Thoracic aorta (tissue), 2 donors: ENCODE data around the gene TSPAN17. TPM values are rescaled to one million over a fixed set of nuclear protein-coding genes. Genes with fewer than 3 reads are reported as not detected.

Experiments used
- ATAC-seq: fragments of 150-250 bp; one replicate; pipeline ENCODE4 v1.8.0; 2017; ENCODE audit warnings: low read depth; ENCODE audit not compliant: insufficient number of reproducible peaks, low FRiP score
- DNase-seq: peaks from one replicate; pipeline ENCODE4 v3.0.0-alpha.2; 2020; ENCODE audit warnings: low spot score
- H3K27ac ChIP-seq, 2 donors: fragments of 200-600 bp; sonication (generic); 1 replicate in 1 of 2; 2 replicates in 1 of 2; pipeline ENCODE4 v1.5.1; 2016; ENCODE audit warnings: mild to moderate bottlenecking in 2 of 2, moderate library complexity in 2 of 2
- H3K27me3 ChIP-seq: fragments of 200-600 bp; sonication (generic); replicated peaks from 2 replicates; pipeline ENCODE4 v1.6.0; 2016; ENCODE audit warnings: mild to moderate bottlenecking; ENCODE audit not compliant: insufficient read depth
- H3K36me3 ChIP-seq: fragments of 200-600 bp; sonication (generic); one replicate; pipeline ENCODE4 v1.5.1; 2016
- H3K4me1 ChIP-seq, 2 donors: fragments of 200-600 bp; sonication (generic); 1 replicate in 1 of 2; 2 replicates in 1 of 2; pipeline versions ENCODE4 v1.5.1 to v1.6.0; 2016; ENCODE audit warnings: low read depth in 2 of 2, mild to moderate bottlenecking in 1 of 2; ENCODE audit not compliant: control insufficient read depth in 1 of 2
- H3K4me3 ChIP-seq: fragments of 200-600 bp; sonication (generic); 2 replicates; pipeline ENCODE4 v1.5.1; 2016; ENCODE audit warnings: mild to moderate bottlenecking
- H3K9me3 ChIP-seq: fragments of 200-600 bp; sonication (generic); 2 replicates; pipeline ENCODE4 v1.5.1; 2016
- total RNA-seq, 2 donors: library from RNA; depleted of rRNA; stranded (reverse); fragments of >200 nt; gene quantifications; one replicate each; pipeline versions ENCODE4 v1.1.0 to v1.2.3, GENCODE V29; 2016
- TF ChIP-seq, protein P1 (sequence below): fragments of 200-600 bp; sonication (generic); IDR thresholded peaks from one replicate; pipeline ENCODE4 v1.5.1; 2019; ENCODE audit warnings: antibody characterized with exemption

Gene TSPAN17
- total RNA-seq, 2 donors from 2014 or later = 20.6 to 25.0 TPM

DNA sequence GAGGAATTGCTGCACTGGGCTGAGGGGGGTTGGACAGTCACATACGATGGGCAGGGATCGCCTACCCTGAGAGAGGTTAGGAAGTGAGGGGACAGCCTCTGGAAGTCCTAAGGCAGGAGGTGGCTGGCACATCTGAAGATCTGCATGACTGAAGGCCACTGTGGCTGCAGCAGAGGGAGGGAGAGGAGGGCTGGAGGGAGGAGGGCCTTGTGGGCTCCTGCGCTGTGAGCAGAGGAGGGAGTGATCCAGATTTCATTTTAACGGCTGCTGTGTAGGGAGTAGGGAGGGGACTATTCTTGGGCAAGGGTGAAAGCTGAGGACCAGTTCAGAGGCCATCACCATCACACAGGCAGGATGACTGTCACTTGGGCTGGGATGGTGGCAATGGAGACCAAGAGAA, 9.7 kb upstream of the TSPAN17 start:
- Histone ChIP-seq H3K4me1 (no peaks in the 10 kb centered on the region), H3K9me3 (no peaks in the 10 kb centered on the region), H3K27me3 (no peaks in the 10 kb centered on the region), H3K36me3 (no peaks in the 10 kb centered on the region), H3K4me3 (no peak overlapping the region), H3K27ac (no peak overlapping the region)
- ATAC-seq (no peak), DNase-seq (no peak)
- TF ChIP-seq, protein P1, sequence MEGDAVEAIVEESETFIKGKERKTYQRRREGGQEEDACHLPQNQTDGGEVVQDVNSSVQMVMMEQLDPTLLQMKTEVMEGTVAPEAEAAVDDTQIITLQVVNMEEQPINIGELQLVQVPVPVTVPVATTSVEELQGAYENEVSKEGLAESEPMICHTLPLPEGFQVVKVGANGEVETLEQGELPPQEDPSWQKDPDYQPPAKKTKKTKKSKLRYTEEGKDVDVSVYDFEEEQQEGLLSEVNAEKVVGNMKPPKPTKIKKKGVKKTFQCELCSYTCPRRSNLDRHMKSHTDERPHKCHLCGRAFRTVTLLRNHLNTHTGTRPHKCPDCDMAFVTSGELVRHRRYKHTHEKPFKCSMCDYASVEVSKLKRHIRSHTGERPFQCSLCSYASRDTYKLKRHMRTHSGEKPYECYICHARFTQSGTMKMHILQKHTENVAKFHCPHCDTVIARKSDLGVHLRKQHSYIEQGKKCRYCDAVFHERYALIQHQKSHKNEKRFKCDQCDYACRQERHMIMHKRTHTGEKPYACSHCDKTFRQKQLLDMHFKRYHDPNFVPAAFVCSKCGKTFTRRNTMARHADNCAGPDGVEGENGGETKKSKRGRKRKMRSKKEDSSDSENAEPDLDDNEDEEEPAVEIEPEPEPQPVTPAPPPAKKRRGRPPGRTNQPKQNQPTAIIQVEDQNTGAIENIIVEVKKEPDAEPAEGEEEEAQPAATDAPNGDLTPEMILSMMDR = no peak

GRCh38 chr5:176638437-176638836, 8.8 kb upstream of the TSPAN17 start:
- H3K27me3 ChIP-seq = no peaks in the 10 kb centered on the region
- TF ChIP-seq, protein P1 = no peak
- ATAC-seq (no peak), DNase-seq (no peak)
- H3K27ac ChIP-seq = no peak overlapping the region
- no peaks in the 10 kb centered on the region for H3K9me3 ChIP-seq
- no peak overlapping the region for H3K4me3 ChIP-seq
- no peaks in the 10 kb centered on the region for H3K4me1 ChIP-seq
- H3K36me3 ChIP-seq = no peaks in the 10 kb centered on the region

GRCh38 chr5:176639208-176639607, 8.1 kb upstream of the TSPAN17 start:
- ATAC-seq (no peak), DNase-seq (no peak)
- H3K4me1 ChIP-seq = no peaks in the 10 kb centered on the region
- H3K27me3 ChIP-seq = no peaks in the 10 kb centered on the region
- no peaks in the 10 kb centered on the region for H3K36me3 ChIP-seq
- H3K27ac ChIP-seq = no peak overlapping the region
- no peaks in the 10 kb centered on the region for H3K9me3 ChIP-seq
- no peak overlapping the region for H3K4me3 ChIP-seq
- TF ChIP-seq, protein P1 = no peak

- ATAC-seq (no peak), DNase-seq (no peak)
- Histone ChIP-seq H3K27me3 (no peaks in the 10 kb centered on the region), H3K36me3 (no peaks in the 10 kb centered on the region), H3K9me3 (no peaks in the 10 kb centered on the region), H3K4me3 (no peak overlapping the region), H3K4me1 (no peaks in the 10 kb centered on the region), H3K27ac (no peak overlapping the region)
- TF ChIP-seq, protein P1 = no peak
Measured at GRCh38 chr5:176639981-176640380, 7.3 kb upstream of the TSPAN17 start.

- Histone ChIP-seq H3K9me3 (no peaks in the 10 kb centered on the region), H3K4me1 (no peaks in the 10 kb centered on the region), H3K27ac (no peak overlapping the region), H3K4me3 (no peak overlapping the region), H3K27me3 (no peaks in the 10 kb centered on the region), H3K36me3 (no peaks in the 10 kb centered on the region)
- TF ChIP-seq, protein P1 = no peak
- ATAC-seq (no peak), DNase-seq (no peak)
Measured at GRCh38 chr5:176640616-176641015, 6.7 kb upstream of the TSPAN17 start.
